ENCODE measurements around the gene UMPS. TPM values are rescaled to one million over a fixed set of nuclear protein-coding genes. Genes with fewer than 3 reads are reported as not detected.
"Not testable (repeated sequence)": the region's sequence is repeated elsewhere in the genome, so short reads cannot be mapped to it uniquely, and the experiment has no call there.

UMPS gene
- total RNA-seq, 4 donors from 2014 or later, result 15.6 to 28.4 (median 23.0) TPM

DNA sequence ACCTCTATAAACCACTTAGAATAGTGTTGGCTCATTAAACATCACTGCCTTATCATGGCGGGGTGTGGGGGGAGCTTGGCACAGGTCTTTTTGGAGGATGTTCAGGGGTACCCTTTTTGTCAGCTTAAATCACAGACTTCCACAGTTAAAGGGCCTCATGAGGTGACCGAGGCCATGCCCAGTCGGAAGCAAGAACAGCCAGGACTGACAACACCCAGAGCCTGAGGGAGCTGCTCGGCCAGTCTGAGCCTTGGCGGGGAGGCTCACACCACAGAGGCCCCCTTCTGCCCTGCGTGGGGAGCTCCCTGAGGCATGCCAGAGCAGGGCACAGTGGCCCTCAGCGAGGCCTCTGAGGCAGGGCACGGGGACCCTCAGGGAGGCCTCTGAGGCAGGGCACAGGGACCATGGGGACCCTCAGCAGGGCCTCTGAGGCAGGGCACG is 49.5 kb downstream of the UMPS start:
- DNase-seq, result no peak
- no peak overlapping the region for H3K4me3 ChIP-seq
- H3K4me1 ChIP-seq, result peaks cover 0 to 22% (median 0%) of the 10 kb centered on the region in 4 donors
- no peaks in the 10 kb centered on the region for H3K27me3 ChIP-seq
- peak overlapping the region; percentile 49 to 90 (median 66) for H3K27ac ChIP-seq
- H3K36me3 ChIP-seq, result no peaks in the 10 kb centered on the region
- TF ChIP-seq, protein P1, sequence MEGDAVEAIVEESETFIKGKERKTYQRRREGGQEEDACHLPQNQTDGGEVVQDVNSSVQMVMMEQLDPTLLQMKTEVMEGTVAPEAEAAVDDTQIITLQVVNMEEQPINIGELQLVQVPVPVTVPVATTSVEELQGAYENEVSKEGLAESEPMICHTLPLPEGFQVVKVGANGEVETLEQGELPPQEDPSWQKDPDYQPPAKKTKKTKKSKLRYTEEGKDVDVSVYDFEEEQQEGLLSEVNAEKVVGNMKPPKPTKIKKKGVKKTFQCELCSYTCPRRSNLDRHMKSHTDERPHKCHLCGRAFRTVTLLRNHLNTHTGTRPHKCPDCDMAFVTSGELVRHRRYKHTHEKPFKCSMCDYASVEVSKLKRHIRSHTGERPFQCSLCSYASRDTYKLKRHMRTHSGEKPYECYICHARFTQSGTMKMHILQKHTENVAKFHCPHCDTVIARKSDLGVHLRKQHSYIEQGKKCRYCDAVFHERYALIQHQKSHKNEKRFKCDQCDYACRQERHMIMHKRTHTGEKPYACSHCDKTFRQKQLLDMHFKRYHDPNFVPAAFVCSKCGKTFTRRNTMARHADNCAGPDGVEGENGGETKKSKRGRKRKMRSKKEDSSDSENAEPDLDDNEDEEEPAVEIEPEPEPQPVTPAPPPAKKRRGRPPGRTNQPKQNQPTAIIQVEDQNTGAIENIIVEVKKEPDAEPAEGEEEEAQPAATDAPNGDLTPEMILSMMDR (IDR thresholded peaks at IDR 0.05), result no peak
- TF ChIP-seq POLR2A (IDR thresholded peaks at IDR 0.05), result no peak
- no peaks in the 10 kb centered on the region for H3K9me3 ChIP-seq

GRCh38 chr3:124780356-124780755 is 50.1 kb downstream of the UMPS start:
- Histone ChIP-seq H3K27me3 (no peaks in the 10 kb centered on the region), H3K9me3 (no peaks in the 10 kb centered on the region), H3K27ac (peak overlapping the region; percentile 49 to 90 (median 66)), H3K36me3 (no peaks in the 10 kb centered on the region), H3K4me1 (peaks cover 0 to 22% (median 0%) of the 10 kb centered on the region in 4 donors), H3K4me3 (no peak overlapping the region)
- TF ChIP-seq, protein P1 (IDR thresholded peaks at IDR 0.05), result no peak
- no peak for TF ChIP-seq POLR2A (IDR thresholded peaks at IDR 0.05)
- peak in 1 of 3 donors; percentile 56 for DNase-seq

DNA sequence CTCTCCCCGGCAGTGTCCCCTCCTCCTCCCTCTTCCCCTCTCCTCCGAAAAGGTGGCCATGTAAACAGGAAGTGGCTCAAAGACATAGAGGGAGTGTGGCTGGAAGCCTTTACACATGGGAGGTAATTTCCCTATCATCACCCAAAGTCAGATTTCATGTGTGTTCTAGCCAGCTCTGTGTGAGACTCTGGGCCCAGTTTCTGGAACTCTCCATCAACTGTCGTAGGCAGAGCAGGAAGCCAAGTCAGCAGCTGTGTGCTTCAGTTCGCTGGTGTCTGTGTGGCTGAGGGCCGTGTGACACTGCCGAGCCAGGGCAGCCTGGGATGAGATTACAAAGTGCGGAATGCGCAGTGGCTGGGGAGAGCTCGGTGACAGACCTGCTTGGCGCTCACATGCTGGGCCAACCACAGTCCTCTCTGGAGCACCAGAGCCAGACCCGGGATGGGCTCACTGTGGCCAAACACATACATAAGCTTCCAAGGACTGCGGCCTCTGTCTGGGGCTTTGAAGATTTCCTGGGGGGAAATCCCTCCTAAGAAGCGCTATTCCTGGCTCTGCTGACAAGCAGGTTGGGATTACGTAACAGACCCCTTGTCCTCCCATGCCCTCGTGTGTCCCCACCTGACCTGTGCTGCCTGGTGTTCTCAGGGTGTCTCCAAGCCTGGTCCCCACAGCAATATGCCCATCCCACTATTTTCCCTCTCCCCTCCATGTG is 50.7 kb downstream of the UMPS start:
- no peaks in the 10 kb centered on the region for H3K9me3 ChIP-seq
- TF ChIP-seq, protein P1 (IDR thresholded peaks at IDR 0.05), result no peak
- TF ChIP-seq POLR2A (IDR thresholded peaks at IDR 0.05), result no peak
- DNase-seq, result peak in 1 of 3 donors; percentile 62
- H3K27ac ChIP-seq, result peak overlapping the region; percentile 49 to 90 (median 66)
- peaks cover 0 to 26% (median 0%) of the 10 kb centered on the region in 4 donors for H3K4me1 ChIP-seq
- H3K4me3 ChIP-seq, result no peak overlapping the region
- no peaks in the 10 kb centered on the region for H3K27me3 ChIP-seq
- H3K36me3 ChIP-seq, result no peaks in the 10 kb centered on the region

- H3K36me3 ChIP-seq, result no peaks in the 10 kb centered on the region
- H3K27me3 ChIP-seq, result no peaks in the 10 kb centered on the region
- H3K4me3 ChIP-seq, result no peak overlapping the region
- H3K4me1 ChIP-seq, result peaks cover 0 to 34% (median 0%) of the 10 kb centered on the region in 4 donors
- H3K27ac ChIP-seq, result peak overlapping the region; percentile 49 to 90 (median 66)
- no peak for TF ChIP-seq POLR2A (IDR thresholded peaks at IDR 0.05)
- TF ChIP-seq, protein P1 (IDR thresholded peaks at IDR 0.05), result no peak
- no peaks in the 10 kb centered on the region for H3K9me3 ChIP-seq
- DNase-seq, result no peak
These were observed 51.5 kb downstream of the UMPS start for GRCh38 chr3:124781476-124782376.

- peaks cover 0 to 40% (median 0%) of the 10 kb centered on the region in 4 donors for H3K4me1 ChIP-seq
- H3K4me3 ChIP-seq, H3K36me3 ChIP-seq, DNase-seq, H3K27me3 ChIP-seq, H3K9me3 ChIP-seq, H3K27ac ChIP-seq: not testable (repeated sequence)
These were observed 52.1 kb downstream of the UMPS start for GRCh38 chr3:124782377-124782712.

DNA sequence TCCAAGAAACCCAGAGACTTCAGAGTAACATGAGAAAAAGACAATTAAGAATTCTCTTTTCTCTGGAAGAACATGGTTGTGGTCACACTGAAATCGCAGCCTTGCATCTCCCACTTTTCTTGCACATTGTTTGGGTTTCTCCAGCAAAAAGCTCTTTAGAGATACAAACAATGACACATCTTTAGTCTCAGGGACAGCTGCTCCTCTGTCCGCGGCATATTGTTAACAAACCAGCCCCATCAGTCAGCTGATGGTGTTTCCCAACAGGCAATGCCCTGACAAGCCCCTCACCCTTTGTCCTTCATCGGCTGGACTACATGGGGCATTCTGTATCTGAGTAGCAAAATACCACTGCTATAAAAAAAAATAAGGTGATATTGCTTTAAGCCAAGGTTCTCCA is 53.4 kb downstream of the UMPS start:
- Histone ChIP-seq H3K27ac (no peak overlapping the region), H3K4me1 (peaks cover 0 to 43% (median 0%) of the 10 kb centered on the region in 4 donors), H3K27me3 (no peaks in the 10 kb centered on the region), H3K4me3 (no peak overlapping the region), H3K9me3 (no peaks in the 10 kb centered on the region), H3K36me3 (no peaks in the 10 kb centered on the region)
- DNase-seq, result no peak
- TF ChIP-seq POLR2A (IDR thresholded peaks at IDR 0.05), result no peak
- TF ChIP-seq, protein P1 (IDR thresholded peaks at IDR 0.05), result no peak

Measured in Peyer's patch (tissue), 4 donors.